Ovary (tissue), 9 donors: ENCODE results near the gene CACNA1E. TPM values are rescaled to one million over a fixed set of nuclear protein-coding genes. Genes with fewer than 3 reads are reported as not detected.

ENCODE experiments used
- DNase-seq, 5 donors: peaks; one replicate each; pipeline ENCODE4 v3.0.0-alpha.2; 2019 to 2020
- H3K27ac ChIP-seq, 2 donors: fragments of 200-600 bp; one replicate each; pipeline versions ENCODE4 v1.5.1 to v1.8.0; 2019 to 2022
- H3K27me3 ChIP-seq: fragments of 200-600 bp; one replicate; pipeline ENCODE4 v1.8.0; 2022
- H3K36me3 ChIP-seq: fragments of 200-600 bp; sonication (generic); one replicate; pipeline ENCODE4 v1.5.1; 2019
- H3K4me1 ChIP-seq: one replicate; pipeline ENCODE4 v1.8.1; 2013; ENCODE audit warnings: mild to moderate bottlenecking, moderate library complexity; ENCODE audit not compliant: insufficient read depth
- H3K4me3 ChIP-seq: fragments of 200-600 bp; sonication (generic); one replicate; pipeline ENCODE4 v1.5.1; 2017
- H3K9me3 ChIP-seq, 2 donors: fragments of 200-600 bp in 1 of 2; sonication (generic) in 1 of 2; one replicate each; pipeline versions ENCODE4 v1.5.1 to v1.8.1; 2013 to 2019; ENCODE audit warnings: mild to moderate bottlenecking in 1 of 2, moderate library complexity in 1 of 2
- CTCF ChIP-seq, 3 donors: fragments of 450-650 bp in 2 of 3; fragments of 200-600 bp in 1 of 3; IDR thresholded peaks; one replicate each; pipeline versions ENCODE4 v1.5.1 to v1.8.0; 2016 to 2022; ENCODE audit warnings: antibody characterized with exemption in 3 of 3, mild to moderate bottlenecking in 1 of 3
- EP300 ChIP-seq: sonication (generic); formaldehyde crosslinking; IDR thresholded peaks from one replicate; pipeline ENCODE4 v1.6.1; 2017; ENCODE audit warnings: antibody characterized with exemption
- POLR2A ChIP-seq: fragments of 450-650 bp; IDR thresholded peaks from one replicate; pipeline ENCODE4 v1.6.1; 2017; ENCODE audit warnings: antibody characterized with exemption, mild to moderate bottlenecking, moderate library complexity
- WGBS, 3 donors: extraction: QIAGEN DNeasy Blood & Tissue Kit in 1 of 3; methylation state at CpG; one replicate each; pipeline versions ENCODE4 v1.1.5 to v1.1.7; 2013 to 2017; 5-methylcytosine and 5-hydroxymethylcytosine counted together
- intact Hi-C, 4 donors: fragments of 100-400 bp; cut with DNase I; formaldehyde crosslinking; loops; one replicate each; pipeline versions ENCODE4 v1.11.0 to v1.15.1; 2022 to 2023
- polyA plus RNA-seq, 2 donors: library from polyadenylated mRNA; stranded (reverse); fragments of 200-250 nt in 1 of 2; fragments of 350-450 nt in 1 of 2; fragmentation: Illumina TruSeq in 1 of 2; extraction: RNeasy Lipid Tissue Mini Kit (QIAGEN cat#74804) in 1 of 2; gene quantifications; one replicate each; pipeline ENCODE4 v1.2.3, GENCODE V29; 2013 to 2014
- total RNA-seq, 7 donors: library from RNA; depleted of rRNA in 2 of 7; stranded (reverse); fragments of >200 nt in 2 of 7; fragmentation: NEBNext Ultra II Directional in 3 of 7; extraction: Animal tissue kit (Norgen Biotek cat#: 25700) in 3 of 7; gene quantifications; one replicate each; pipeline versions ENCODE4 v1.1.0 to v1.2.4, GENCODE V29; 2016 to 2023
- donor health status: DM: no; HTN: no; CAD: no; lungs with moderate emphysema.
- donor health status: DM: no; HTN: no; CAD: no.
- donor health status: Bipolar disorder and iron deficiency.
- donor health status: DM: yes; HTN: yes; CAD: no.
- donor health status: DM: no; HTN: no; CAD: no.
- donor health status: DM: yes; HTN: yes; CAD: no.

The CACNA1E gene
- total and polyA plus RNA-seq, 9 donors, result 0.01 to 0.34 (median 0.10) TPM; not detected in 3

GRCh38 chr1:181806746-181807145, 323.4 kb downstream of the CACNA1E start:
- H3K36me3 ChIP-seq, result no peaks in the 10 kb centered on the region
- intact Hi-C loops, result no loop called here
- TF ChIP-seq POLR2A, result no peak
- TF ChIP-seq EP300, result no peak
- no peak for TF ChIP-seq CTCF (IDR thresholded peaks at IDR 0.05)
- no peak overlapping the region for H3K27ac ChIP-seq
- H3K4me3 ChIP-seq, result no peak overlapping the region
- H3K4me1 ChIP-seq, result no peaks in the 10 kb centered on the region
- H3K9me3 ChIP-seq, result no peaks in the 10 kb centered on the region
- DNase-seq, result no peak
- WGBS, 3 donors, result 29 to 43% (median 42%) methylated on average over 2 of the region's 2 CpGs
- no peaks in the 10 kb centered on the region for H3K27me3 ChIP-seq

- TF ChIP-seq CTCF (IDR thresholded peaks at IDR 0.05) (no peak), EP300 (no peak), POLR2A (no peak)
- DNase-seq, result no peak
These were observed 323.9 kb downstream of the CACNA1E start for GRCh38 chr1:181807251-181807650.

GRCh38 chr1:181809991-181810545, 326.8 kb downstream of the CACNA1E start:
- no peak overlapping the region for H3K27ac ChIP-seq
- TF ChIP-seq CTCF (IDR thresholded peaks at IDR 0.05) (no peak), POLR2A (no peak), EP300 (no peak)
- DNase-seq, result no peak
- no peaks in the 10 kb centered on the region for H3K4me1 ChIP-seq
- no peaks in the 10 kb centered on the region for H3K27me3 ChIP-seq
- WGBS, 3 donors, result 81 to 96% (median 94%) methylated on average over 1 of the region's 1 CpG
- no peaks in the 10 kb centered on the region for H3K36me3 ChIP-seq
- no peaks in the 10 kb centered on the region for H3K9me3 ChIP-seq
- no peak overlapping the region for H3K4me3 ChIP-seq
- intact Hi-C loops, result no loop called here

More at GRCh38 chr1:181807251-181807650, 323.9 kb downstream of the CACNA1E start:
- Histone ChIP-seq H3K4me1 (no peaks in the 10 kb centered on the region), H3K27me3 (no peaks in the 10 kb centered on the region), H3K27ac (no peak overlapping the region), H3K36me3 (no peaks in the 10 kb centered on the region), H3K4me3 (no peak overlapping the region), H3K9me3 (no peaks in the 10 kb centered on the region)
- 41 to 56% (median 43%) methylated on average over 4 of the region's 4 CpGs for WGBS, 3 donors
- intact Hi-C loops, result no loop called here

GRCh38 chr1:181812208-181812607, 328.9 kb downstream of the CACNA1E start:
- WGBS, 3 donors, result 65 to 73% (median 66%) methylated on average over 7 of the region's 7 CpGs
- Histone ChIP-seq H3K4me3 (no peak overlapping the region), H3K36me3 (no peaks in the 10 kb centered on the region), H3K27me3 (no peaks in the 10 kb centered on the region), H3K4me1 (no peaks in the 10 kb centered on the region), H3K9me3 (no peaks in the 10 kb centered on the region), H3K27ac (no peak overlapping the region)
- DNase-seq, result no peak
- TF ChIP-seq EP300, result no peak
- TF ChIP-seq CTCF (IDR thresholded peaks at IDR 0.05), result no peak
- no peak for TF ChIP-seq POLR2A
- intact Hi-C loops, result no loop called here
